Stimulated activated CD8-positive, alpha-beta memory T cell treated with anti-CD3 and anti-CD28 coated beads, Interleukin-4, amount 100 ng/mL, for 4 hours (primary cell): ENCODE measurements around the gene UPF2.

Experiments used
- DNase-seq, 2 donors: peaks; one replicate each; pipeline ENCODE4 v3.0.0-alpha.2; 2020; ENCODE audit warnings: low read depth in 2 of 2, low spot score in 1 of 2

The UPF2 gene

DNA sequence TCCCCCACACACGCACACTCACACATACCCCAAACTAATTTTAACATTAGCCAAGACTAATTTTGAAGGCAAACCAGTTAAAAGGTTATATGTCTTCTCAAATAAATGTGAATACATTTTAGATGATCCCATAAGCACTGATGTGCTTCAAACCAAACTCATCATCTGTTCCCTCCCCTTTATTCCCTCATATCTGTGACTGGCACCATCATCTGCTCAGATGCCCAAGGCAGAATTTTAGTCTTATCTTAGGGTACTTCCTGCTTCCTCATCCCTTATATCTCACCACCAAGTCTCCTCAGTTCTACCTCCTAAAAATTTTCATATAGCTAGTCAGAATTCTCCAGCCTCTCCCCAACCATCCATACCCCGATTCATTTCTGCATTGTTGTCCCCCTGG, 80.4 kb downstream of the UPF2 start:
- no peak for DNase-seq

DNA sequence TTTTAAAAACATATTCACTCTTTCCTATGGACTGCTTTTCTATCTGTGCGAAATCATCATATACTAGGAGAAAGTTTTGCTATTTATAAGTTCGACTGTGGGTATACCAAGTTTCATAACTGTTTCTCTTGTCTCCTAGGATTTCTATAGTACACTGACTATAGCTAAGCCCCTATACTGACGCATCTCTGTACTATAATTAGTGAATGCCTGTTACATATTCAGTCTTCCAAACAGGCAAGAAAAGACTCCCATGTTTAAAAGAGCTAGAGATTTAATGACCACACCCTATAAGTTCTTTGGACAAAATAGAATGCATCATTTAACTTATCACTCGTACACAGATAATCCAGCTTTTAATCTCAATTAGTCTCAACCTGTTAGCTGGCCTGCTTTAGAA, 80.8 kb downstream of the UPF2 start:
- DNase-seq, result no peak

DNA sequence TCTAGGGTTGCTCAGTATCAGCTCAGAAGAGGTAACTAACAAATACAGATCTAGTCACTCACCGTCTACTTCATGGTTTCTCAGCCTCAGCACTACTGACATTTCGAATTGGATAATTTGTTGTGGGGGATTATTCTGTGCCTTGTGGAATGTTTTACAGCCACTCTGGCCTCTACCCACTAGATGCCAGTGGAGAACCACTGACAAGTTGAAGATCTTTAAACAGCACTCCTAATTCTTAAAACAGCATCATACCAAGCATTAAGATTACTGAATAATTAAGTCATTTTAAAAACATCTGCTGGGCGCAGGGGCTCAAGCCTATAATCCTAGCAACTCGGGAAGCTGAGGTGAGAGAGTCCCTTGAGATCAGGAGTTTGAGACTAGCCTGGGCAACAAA, 82.6 kb downstream of the UPF2 start:
- no peak for DNase-seq

DNA sequence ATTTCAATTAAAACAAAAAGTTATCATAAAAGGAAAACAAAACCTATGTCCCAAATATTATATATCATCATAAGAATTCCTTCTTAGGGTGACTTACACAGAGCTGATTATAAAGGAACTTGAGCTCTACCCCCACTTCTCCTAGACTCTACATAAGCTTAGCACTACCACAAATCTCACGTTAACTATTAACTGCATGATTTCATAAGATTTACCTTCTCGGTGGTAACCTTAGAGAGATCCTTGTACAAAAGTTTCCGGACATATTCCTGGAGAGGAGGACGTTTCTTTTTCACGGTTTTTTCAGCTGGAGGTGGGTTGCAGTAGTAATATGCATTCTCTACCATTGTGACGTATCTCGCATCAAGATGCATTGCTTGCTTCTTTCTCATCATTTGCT, 83.7 kb downstream of the UPF2 start:
- DNase-seq, result no peak

DNA sequence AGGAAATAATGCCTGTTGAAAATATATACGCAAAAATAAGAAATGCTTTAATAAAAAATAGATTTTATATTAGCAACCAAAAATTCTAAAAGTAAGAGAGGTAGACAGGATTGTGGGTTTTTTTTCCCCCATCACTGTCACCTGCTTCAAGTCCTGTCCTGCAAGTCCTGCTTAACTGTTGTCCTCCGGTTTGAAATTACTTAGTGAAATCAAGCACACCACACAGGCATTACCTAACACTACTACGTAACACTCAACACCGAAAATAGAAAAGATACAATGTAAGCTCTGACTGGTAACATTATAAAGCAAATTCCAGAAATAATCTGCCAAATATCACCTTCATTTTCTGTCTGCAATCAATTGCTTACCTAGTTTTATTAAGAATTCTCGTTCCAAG, 90.9 kb downstream of the UPF2 start:
- no peak for DNase-seq

DNA sequence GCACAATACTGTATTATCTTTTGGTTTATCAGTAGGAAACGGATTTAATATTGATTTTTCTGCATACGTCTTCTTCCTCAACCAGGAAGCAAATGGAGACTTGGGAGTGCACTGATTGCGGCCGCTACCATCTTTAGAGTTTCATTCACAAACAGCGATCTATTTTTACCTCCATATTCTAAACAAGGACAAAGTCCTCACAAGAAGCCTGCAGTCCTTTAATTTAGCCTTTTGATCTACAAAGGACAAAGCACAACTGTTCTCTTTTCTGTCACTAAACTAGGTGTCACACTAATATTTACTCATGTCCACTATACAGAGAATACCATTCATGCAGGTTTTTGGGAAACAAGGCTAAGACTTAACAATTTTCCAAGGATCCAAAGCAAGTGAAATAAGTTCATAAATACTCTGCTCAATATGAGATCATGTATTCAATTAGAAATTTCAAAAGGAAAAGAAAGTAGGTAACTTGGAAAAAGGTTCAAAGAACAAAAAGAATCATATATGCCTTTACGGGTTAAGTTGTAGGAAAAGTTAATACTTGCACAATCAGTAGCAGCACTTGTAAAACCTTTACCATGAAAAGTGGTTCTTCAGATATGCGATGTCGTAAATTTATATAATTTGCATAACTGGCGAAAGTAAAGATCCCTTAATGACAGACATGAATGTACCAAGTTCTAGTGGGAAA, 92.1 kb downstream of the UPF2 start:
- no peak for DNase-seq

DNA sequence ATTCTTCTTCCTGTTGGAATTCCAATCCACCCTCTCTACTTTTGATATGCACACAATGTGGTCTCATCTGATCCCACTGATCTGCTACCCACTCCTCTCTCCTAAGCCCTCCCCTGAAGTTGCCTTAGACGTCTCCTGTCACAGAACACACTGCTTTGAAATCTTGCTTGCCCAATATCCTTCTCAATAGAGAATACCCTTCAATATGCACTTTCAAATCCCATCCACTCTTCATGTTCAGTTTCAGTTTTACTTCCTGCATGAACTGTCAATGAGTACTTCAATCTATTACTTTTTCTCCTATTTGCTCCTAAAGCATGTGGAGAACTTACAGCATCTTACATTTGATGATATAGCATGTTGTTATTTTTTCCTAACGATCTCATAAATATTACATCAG, 93.5 kb downstream of the UPF2 start:
- no peak for DNase-seq

DNA sequence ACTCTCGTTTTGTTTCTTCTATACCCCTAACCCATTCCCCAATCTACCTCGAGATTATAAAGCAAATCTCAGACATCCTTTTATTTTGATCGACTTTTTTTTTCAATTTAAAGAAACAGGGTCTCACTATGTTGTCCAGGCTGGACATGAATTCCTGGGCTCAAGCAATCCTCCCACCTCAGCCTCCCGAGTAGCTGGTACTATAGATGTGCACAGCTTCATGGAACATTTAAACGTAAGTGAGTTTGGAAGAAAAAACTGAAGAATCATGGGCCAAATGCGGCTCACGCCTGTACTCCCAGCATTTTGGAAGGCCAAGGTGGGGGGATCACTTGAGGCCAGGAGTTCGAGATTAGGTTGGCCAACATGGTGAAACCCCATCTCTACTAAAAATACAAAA, 96.0 kb downstream of the UPF2 start:
- DNase-seq, result no peak

DNA sequence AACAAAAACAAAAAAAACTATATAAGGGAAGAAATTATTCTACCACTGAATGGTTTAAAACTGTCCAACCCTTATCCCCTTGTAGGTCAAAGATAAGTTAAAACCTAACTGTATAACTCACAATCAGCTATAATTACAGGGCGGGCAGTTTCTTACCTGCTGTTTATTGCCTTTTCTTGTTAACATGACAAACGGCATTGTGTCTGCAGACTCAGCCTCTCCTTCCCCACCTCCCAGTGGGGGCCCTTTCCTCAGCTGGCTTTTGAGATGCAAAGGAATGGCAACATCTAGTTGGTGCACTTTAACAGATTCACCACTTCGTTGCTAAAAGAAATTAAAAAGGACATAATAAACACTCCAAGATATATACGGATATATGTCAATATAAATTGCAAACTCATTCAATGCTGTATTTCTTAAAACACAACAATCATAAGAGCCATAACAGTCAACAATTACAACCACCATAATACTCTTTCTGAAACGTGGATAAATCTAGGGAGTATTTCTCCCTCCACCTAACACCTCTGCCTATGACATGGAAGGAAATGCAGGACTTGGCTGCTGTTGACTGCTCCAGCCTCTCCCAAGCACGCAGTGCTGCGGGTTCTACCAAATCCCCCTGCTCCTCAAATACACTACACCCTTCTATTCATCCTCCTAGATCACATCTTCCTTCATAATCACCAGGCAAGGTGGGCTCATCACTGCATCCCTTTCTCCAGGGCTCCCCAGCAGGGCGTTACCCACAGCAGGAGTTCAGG, 106.0 kb downstream of the UPF2 start:
- no peak for DNase-seq

DNA sequence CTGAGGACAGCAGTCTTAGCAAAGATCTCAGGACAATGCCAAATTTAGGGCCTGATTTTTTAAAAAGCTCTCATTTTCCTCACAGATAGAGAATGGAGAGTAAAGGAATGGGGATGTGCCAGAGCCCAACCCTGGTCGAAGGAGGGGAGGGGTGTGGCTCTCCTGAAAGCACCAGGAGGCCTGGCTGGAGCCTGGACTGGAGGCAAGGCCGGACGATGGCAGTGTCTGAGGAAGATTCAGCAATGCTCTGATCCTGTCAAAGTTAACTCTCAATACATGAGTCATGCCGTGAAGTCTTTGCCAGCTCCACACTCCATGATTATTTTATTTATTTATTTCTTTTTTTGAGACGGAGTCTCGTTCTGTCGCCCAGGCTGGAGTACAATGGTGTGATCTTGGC, 108.3 kb downstream of the UPF2 start:
- DNase-seq, result no peak

DNA sequence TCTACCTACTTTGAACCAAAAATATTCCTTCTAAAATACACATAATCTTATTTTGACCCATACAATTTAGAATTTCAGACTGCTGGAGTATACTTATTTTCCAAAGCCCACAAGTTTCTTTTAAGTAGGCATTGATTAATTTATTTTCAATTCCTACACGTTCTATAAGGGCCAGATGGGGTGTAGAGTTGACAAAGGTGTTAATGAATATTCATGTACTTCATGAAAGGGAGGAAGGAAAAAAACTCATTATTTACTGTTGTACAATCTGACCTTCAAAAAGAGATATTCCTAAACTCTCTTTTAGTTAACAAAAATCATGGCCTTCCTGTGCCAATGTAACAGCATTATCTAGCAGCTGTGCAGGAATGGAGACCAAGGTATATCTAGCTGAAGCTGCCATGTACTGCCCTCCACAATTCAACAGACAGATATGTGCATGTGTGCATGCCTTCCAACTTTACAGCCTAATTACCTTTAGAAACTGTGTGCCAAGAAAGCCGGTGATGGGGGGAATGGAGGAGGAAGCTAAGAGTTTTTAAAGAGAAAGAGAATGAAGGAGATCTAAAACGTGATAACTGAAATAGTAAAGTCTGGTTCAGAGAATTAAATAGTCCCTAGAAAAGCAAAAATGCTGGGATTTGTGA, 108.9 kb downstream of the UPF2 start:
- no peak for DNase-seq

DNA sequence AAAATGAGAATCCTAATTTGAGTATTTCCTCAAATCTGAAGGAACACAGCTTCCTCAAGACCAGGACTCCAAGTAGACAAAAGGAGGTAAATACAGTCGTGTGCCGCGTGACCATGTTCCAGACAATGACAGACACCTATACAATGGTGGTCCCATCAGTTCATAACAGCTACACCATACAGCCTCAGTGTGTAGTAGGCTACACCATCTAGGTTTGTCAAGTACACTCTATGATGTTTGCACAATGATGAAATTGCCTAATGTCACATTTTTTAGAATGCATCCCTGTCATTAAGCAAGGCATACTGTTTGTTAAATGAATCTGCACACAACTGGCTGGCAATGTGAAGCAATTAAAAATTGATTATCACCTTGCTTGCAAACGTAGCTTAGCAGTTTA, 111.6 kb downstream of the UPF2 start:
- DNase-seq, result no peak

DNA sequence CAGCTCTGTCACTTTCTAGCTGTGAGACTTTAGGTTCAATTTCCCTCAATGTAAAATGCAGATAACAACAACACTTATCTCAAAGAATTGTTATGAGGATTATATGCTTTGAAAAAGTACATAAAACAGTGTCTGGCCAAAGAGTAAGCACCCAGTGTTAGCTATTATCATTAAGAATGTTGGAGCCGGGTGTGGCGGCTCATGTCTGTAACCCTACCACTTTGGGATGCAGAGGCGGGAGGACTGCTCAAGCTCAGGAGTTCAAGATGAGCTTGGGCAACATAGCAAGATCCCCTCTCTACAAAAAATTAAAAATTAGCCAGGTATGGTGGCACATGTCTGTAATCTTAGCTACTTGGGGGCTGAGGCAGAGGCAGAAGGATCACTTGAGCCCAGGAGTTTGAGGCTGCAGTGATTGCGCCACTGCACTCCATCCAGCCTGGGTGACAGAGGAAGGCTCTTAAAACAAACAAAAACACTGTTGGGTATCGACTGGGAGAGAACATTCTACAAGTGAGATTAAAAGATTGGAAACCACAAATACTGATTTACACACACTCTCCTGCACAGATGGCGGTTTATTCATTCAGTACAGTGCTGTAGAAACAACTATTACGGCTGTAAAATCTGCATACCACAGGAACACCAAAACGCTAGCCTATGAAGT, 112.2 kb downstream of the UPF2 start:
- DNase-seq, result no peak

DNA sequence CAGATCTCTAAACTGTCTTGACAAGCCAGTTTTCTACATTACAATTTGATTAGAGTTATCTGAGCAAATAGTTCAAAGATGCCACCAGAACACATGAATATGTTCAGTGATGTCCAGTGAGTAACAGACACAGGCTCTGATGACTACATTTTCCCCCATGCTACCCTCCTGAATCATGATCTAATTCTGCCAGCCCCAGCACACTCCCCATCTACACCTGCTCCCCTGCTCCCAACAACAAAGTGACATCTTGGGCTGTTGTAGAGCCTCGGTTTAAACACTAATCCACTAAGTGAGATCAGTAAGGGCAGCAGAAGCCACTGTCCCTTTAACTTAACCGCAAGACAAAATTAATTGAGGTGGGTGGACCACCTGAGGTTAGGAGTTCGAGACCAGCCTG, 114.9 kb downstream of the UPF2 start:
- no peak for DNase-seq

DNA sequence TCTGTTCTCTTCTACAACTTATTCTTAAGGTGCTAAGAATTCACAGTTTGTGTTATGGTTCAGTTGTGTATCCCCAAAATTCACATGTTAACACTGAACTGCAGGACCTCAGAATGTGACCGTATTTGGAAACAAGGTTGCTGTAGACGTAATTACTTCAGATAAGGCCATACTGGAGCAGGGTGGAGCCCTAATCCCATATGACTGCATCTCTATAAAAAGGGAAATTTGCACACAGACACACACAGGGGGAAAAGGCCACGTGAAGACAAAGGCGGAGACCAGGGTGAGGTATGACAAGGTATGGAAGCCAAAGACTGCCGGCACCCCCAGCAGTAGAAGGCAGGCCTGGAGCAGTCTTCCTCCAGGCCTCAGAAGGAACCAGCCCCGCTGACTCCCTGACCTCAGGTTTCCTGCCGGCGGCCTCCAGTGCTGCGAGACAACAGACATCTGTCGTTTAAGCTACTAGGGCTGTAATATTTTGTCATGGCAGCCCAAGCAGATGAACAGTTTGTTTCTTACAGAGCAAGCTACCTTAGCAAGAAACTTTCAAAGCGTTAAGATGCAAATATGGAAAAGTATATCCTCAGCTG, 120.7 kb downstream of the UPF2 start:
- DNase-seq, result no peak

DNA sequence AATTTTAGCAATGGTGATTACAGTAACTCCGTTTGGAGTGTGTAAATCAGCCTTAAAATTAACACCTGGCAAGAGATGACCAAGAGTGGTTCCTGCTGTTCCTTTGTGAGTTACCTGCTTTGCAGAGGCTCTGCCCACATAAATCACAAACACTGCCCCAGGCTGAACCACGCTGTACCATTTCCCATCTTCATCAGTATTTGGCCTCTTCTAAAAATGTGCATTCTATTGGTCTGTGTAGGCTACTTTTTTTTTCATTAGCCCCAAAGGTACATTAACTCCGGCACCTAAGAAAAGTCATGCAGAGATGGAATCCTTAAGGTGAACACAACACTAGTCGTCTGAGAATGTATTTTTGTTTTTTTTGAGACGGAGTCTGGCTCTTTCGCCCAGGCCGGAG, 123.3 kb downstream of the UPF2 start:
- DNase-seq, result no peak

DNA sequence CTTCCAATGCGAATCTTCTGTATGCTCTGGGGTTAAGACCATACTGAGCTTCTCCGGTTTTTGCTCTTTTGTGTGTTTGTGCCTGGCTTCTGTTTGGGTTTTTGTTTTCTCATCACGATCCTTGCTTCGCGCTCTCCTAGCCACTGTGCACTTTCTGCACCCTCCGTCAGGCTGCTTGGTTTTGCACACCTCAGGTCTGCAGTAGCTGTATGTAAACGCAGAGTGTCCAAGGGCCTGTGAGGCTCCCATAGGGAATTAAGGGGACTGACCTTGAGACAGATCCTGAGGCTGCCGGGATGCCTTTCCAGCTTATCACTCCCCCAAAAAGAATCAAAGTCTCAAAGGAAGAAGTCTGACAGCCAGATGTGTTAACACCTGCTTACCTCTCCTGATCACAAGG, 124.2 kb downstream of the UPF2 start:
- DNase-seq, result no peak

DNA sequence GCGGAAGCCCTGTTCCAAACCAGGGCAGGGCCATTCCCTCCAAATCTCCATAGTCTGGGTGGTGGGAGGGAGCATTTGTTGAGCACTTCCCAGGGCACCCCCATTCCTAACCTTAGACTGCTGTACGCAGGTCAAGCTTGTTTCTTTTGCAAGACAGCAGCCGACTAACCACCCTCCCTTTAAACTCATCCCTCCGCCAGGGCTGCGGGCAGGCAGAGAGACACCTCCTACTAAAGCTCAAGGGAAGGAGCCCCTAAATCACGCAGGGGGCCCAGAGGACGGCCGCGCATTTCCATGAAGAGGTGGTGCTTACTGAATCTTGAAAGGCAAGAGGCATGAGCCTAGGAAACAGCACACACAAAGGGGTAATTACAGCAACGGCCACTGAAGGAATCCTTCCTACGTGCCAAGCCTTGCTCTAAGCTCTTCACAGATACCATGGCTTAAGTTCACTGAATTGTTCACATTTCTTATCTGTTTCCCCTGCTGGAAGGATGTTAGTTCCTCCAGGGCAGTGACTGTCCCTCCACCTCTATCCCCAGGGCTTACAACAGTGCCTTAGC, 129.4 kb downstream of the UPF2 start:
- no peak for DNase-seq

DNA sequence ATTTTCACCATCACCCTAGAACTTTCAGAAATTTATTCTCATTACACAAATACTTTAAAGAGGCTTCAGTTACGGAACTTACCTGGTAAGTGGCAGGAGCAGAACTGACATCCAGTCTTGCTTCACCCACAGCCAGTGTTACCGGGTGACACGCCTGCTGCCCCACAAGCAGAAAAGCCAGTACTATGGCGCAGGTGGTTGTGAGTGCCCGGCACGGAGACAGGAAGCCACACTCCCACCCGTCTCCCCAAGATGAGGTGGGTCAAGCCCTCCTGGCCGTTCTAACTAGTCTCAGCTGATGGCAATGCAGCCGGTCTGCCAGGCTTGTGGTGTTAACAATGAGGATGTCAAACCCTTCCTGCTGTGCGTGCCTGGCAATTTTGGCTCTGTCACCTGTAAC, 132.5 kb downstream of the UPF2 start:
- DNase-seq, result no peak

DNA sequence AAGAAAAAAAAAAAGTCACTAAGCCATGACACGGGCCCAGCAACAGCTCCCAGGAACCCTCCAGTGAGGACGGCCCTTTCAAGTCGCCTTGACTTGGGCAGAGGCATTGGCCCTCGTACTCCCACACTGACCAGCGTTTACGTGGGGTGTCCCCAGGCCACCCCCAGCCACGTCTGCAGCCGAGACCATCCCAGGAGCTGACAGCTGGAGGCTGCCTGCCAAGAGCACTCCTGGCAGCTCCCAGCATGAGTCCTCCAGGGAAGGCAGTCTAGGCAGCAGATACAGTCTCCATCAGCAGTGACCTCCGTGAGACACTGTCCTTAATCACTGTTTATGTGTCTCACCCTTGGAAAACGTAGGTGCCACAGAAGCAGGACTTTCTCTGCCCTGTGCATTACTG, 133.0 kb downstream of the UPF2 start:
- DNase-seq, result no peak

DNA sequence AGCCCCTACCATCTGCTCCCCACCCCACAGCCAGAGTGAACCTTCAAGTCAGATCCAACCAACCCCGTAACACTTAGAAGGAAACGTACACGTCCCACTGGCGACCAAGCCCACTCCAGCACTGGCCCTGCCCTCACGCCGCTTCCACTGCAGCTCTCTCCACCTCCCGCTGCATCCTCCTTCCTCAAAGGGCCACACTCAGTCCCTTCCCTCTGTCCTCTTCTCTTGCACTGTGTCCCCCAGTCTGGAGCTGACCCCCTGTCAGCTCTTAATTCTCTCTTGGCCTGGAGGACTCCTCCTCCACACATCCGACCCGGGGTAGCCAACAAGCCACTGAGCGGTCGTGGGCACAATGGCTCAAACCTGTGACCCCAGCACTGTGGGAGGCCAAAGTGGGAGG, 133.6 kb downstream of the UPF2 start:
- DNase-seq, result no peak
